K562 (cell line): ENCODE data around the gene SFSWAP. TPM values are rescaled to one million over a fixed set of nuclear protein-coding genes. Genes with fewer than 3 reads are reported as not detected.
A peak's percentile ranks its signal among the peaks of the same experiment; 100 is the strongest.
"Not testable (repeated sequence)": the region's sequence is repeated elsewhere in the genome, so short reads cannot be mapped to it uniquely, and the experiment has no call there.

Experiments
- ATAC-seq: fragments of 200-7000 bp; cut with Tn5 transposase; 3 replicates; pipeline ENCODE4 v1.9.1; 2020; ENCODE audit warnings: moderate library complexity
- BruUV-seq: library from RNA; stranded (reverse); fragments of 400-500 nt; replicated peaks from 2 replicates; lab custom pipeline; 2021; lab: Mats Ljungman, UMichigan
- CTCF ChIA-PET: fragments of 300-600 bp; formaldehyde crosslinking; extraction: SDS; loops from one replicate; lab custom pipeline; 2021; ENCODE audit warnings: low intra/inter-chr PET ratio; lab: Yijun Ruan, JAX
- POLR2A ChIA-PET: fragments of 300-600, 350-650 bp; sonication (Branson Sonifier 250); formaldehyde crosslinking; extraction: SDS; loops from one replicate; lab custom pipeline; 2021; ENCODE audit warnings: antibody characterized with exemption, inconsistent platforms; lab: Yijun Ruan, JAX
- DNase-seq, 4 experiments: peaks; one replicate each; pipeline versions ENCODE4 v3.0.0 to v3.0.0-alpha.2; 2011 to 2018; ENCODE audit warnings: low spot score in 3 of 4, mixed read lengths in 3 of 4; ENCODE audit errors: extremely low read depth in 1 of 4
- FAIRE-seq: peaks from 2 replicates; lab custom pipeline; 2011; peaks lifted over from hg19 to GRCh38; lab: Jason Lieb, UNC
- H2AFZ ChIP-seq: 2 replicates; pipeline ENCODE4 v1.6.0; 2011; ENCODE audit warnings: low read depth, low read length, control low read depth, inconsistent platforms
- H3K27ac ChIP-seq: fragments of 200-600 bp; 3 replicates; pipeline ENCODE4 v1.8.0; 2011; ENCODE audit warnings: low read depth, mild to moderate bottlenecking, control low read depth, inconsistent platforms, low read length, moderate library complexity, mixed read lengths; ENCODE audit errors: extremely low read depth
- H3K27me3 ChIP-seq, 2 experiments: fragments of 300-600 bp in 1 of 2; 2 replicates in 1 of 2; 3 replicates in 1 of 2; pipeline versions ENCODE4 v1.6.0 to v1.8.0; 2011; ENCODE audit warnings: inconsistent platforms in 2 of 2, low read length in 2 of 2, mild to moderate bottlenecking in 1 of 2, mixed read lengths in 1 of 2, moderate library complexity in 1 of 2; ENCODE audit not compliant: control insufficient read depth in 2 of 2, insufficient read depth in 2 of 2
- H3K36me3 ChIP-seq: fragments of 300-600 bp; 3 replicates; pipeline ENCODE4 v1.8.0; 2011; ENCODE audit warnings: mild to moderate bottlenecking, low read length, inconsistent platforms; ENCODE audit not compliant: control insufficient read depth, insufficient read depth
- H3K4me1 ChIP-seq, 2 experiments: fragments of 200-600 bp in 1 of 2; replicated peaks in 1 of 2; 2 replicates in 1 of 2; 3 replicates in 1 of 2; pipeline versions ENCODE4 v1.5.1 to v1.8.0; 2011; ENCODE audit warnings: inconsistent platforms in 2 of 2, low read length in 2 of 2, mild to moderate bottlenecking in 1 of 2, mixed read lengths in 1 of 2, moderate library complexity in 1 of 2; ENCODE audit not compliant: control insufficient read depth in 2 of 2, insufficient read depth in 2 of 2
- H3K4me2 ChIP-seq: 2 replicates; pipeline ENCODE4 v1.6.1; 2011; ENCODE audit warnings: low read length, control low read depth, inconsistent platforms, mixed read lengths; ENCODE audit not compliant: insufficient read depth
- H3K4me3 ChIP-seq: fragments of 200-600 bp; sonication (generic), shearing (Covaris generic); 2 replicates; pipeline ENCODE4 v1.5.1; 2016; ENCODE audit warnings: control low read depth, inconsistent platforms
- H3K79me2 ChIP-seq: fragments of 200-600 bp; 3 replicates; pipeline ENCODE4 v1.8.0; 2011; ENCODE audit warnings: low read length, inconsistent platforms; ENCODE audit not compliant: control insufficient read depth, insufficient read depth
- H3K9ac ChIP-seq, 2 experiments: 2 replicates each; pipeline versions ENCODE4 v1.6.0 to v1.6.1; 2011; ENCODE audit warnings: low read depth in 2 of 2, low read length in 2 of 2, control low read depth in 1 of 2, inconsistent platforms in 1 of 2, mild to moderate bottlenecking in 1 of 2, mixed read lengths in 1 of 2; ENCODE audit not compliant: insufficient read depth in 1 of 2
- H3K9me1 ChIP-seq: one replicate; pipeline ENCODE4 v1.6.0; 2011; ENCODE audit warnings: inconsistent platforms, mild to moderate bottlenecking, low read length, moderate library complexity; ENCODE audit not compliant: control insufficient read depth, insufficient read depth
- H3K9me3 ChIP-seq: replicated peaks from 2 replicates; pipeline ENCODE4 v1.5.1; 2011; ENCODE audit warnings: low read depth, low read length, inconsistent platforms; ENCODE audit not compliant: control insufficient read depth, insufficient read depth
- H4K20me1 ChIP-seq: replicated peaks from 2 replicates; pipeline ENCODE4 v1.6.1; 2011; ENCODE audit warnings: low read length, inconsistent platforms, mixed read lengths; ENCODE audit not compliant: control insufficient read depth, insufficient read depth
- MAFG ChIP-seq: fragments of 450-650 bp; conservative IDR thresholded peaks from 2 replicates; pipeline ENCODE4 v1.6.1; 2016; ENCODE audit warnings: missing genetic modification characterization, missing compliant biosample characterization
- MTA3 ChIP-seq: fragments of 450-650 bp; formaldehyde crosslinking; IDR thresholded peaks from 2 replicates; pipeline ENCODE4 v1.6.1; 2017; ENCODE audit warnings: mild to moderate bottlenecking, borderline replicate concordance
- POLR2A ChIP-seq: fragments of 450-650 bp; conservative IDR thresholded peaks from 2 replicates; pipeline ENCODE4 v1.6.1; 2016
- SP1 ChIP-seq: sonication (generic); formaldehyde crosslinking; IDR thresholded peaks from 2 replicates; pipeline ENCODE4 v1.8.1; 2022; ENCODE audit warnings: mild to moderate bottlenecking, missing genetic modification reagents
- WGBS: fragments of 100-300 bp; shearing (Covaris generic); methylation state at CpG from one replicate; pipeline ENCODE4 v1.1.6; 2016; ENCODE audit warnings: low coverage, mixed read lengths; ENCODE audit not compliant: insufficient coverage; ENCODE audit errors: missing lambda C conversion rate; 5-methylcytosine and 5-hydroxymethylcytosine counted together
- in situ Hi-C: fragments of 300-500 bp; cut with MboI; formaldehyde crosslinking; loops from 4 replicates; pipeline ENCODE4 v1.15.0; 2018; ENCODE audit warnings: inconsistent platforms, mixed read lengths
- intact Hi-C: fragments of 100-400 bp; cut with micrococcal nuclease; formaldehyde crosslinking; loops from 2 replicates; pipeline ENCODE4 v1.14.2; 2022
- polyA plus RNA-seq, 8 experiments: library from polyadenylated mRNA; depleted of rRNA in 4 of 8; stranded (reverse) in 5 of 8; unstranded in 3 of 8; fragments of >200 nt; fragmentation: Nextera tagmentation in 2 of 8; fragmentation: Illumina TruSeq in 1 of 8; extraction: Ambion mirVana in 2 of 8; extraction: Trizol in 1 of 8; gene quantifications; 2 replicates each; pipeline versions ENCODE4 v1.2.1 to v1.2.3, GENCODE V29; 2011 to 2014; ENCODE audit warnings: inconsistent platforms in 1 of 8, missing spikeins in 1 of 8
- total RNA-seq, 7 experiments: library from RNA; depleted of rRNA in 6 of 7; stranded (reverse); fragments of >200 nt in 6 of 7; fragmentation: Illumina TruSeq in 2 of 7; extraction: Trizol in 2 of 7; gene quantifications; 2 replicates each; pipeline versions ENCODE4 v1.2.1 to v1.2.3, GENCODE V29; 2011 to 2021; ENCODE audit warnings: low replicate concordance in 1 of 7
- TF ChIP-seq, protein P1 (sequence below): fragments of 450-650 bp; IDR thresholded peaks from 2 replicates; pipeline ENCODE4 v1.6.1; 2016; ENCODE audit warnings: mild to moderate bottlenecking, moderate library complexity
- TF ChIP-seq, protein P2 (sequence below): fragments of 200-800 bp; sonication (Bioruptor generic); IDR thresholded peaks from 2 replicates; pipeline ENCODE4 v1.6.1; 2017; ENCODE audit warnings: missing genetic modification characterization, missing compliant biosample characterization

Gene SFSWAP
- total and polyA plus RNA-seq, 9 of the 15 experiments (the other 6 are each of a cell fraction or from before 2014, with no cell fraction given) = 2.4 to 60.4 (median 32.6) TPM

DNA sequence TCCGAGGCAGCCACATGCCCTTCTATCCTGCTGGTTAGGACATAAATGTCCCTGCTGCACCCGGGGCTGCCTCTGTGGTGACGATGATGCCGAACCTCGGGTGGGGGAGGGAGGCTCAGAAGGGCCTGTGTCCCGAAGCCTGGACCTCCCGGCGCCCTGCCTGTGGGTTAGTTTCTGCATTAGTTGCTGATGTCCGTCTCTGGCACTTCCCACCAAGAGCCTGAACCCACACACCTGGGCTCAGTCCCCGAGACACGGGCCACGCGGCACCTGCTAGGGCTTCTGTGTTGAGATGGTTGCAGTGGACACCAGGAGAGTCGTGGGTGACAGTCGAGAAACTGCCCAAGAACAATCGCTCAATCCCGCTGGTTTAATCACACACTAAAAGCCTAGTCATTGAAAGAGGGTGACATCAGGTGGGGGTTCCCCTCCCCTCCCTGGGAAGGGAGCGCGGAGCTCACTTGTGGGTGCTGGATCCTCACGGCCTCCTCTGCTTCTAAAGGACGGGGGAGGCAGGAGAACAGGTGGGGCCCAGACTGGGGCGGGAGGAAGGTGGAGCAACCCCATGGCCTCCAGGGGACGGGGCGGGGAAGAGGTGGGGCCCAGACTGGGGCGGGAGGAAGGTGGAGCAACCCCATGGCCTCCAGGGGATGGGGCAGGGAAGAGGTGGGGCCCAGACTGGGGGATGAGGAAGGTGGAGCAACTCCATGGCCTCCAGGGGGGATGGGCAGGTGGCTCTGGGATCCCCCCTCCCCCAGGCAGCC, 29.0 kb upstream of the SFSWAP start:
- FAIRE-seq = peak; percentile 95
- Histone ChIP-seq H3K4me2 (peak overlapping the region; percentile 71), H3K4me3 (0 out of 2 replicates have a peak overlapping the region, but pooled peaks have one; percentile 11), H3K27ac (peak overlapping the region; percentile 53; the same call in 2 of the 3 replicates), H3K9ac (peak overlapping the region; percentile 34 to 79; a peak in 3 of 4 replicates), H3K4me1 (peaks cover 7 to 37% of the 10 kb centered on the region in 2 experiments; a peak in 4 of 5 replicates), H3K27me3 (peaks cover 6 to 35% of the 10 kb centered on the region in 2 experiments), H2AFZ (peak overlapping the region; percentile 92)
- H3K9me3 ChIP-seq, intact Hi-C loops, H3K79me2 ChIP-seq, in situ Hi-C loops, H3K9me1 ChIP-seq, H4K20me1 ChIP-seq, POLR2A ChIA-PET, H3K36me3 ChIP-seq, CTCF ChIA-PET, BruUV-seq: not testable (repeated sequence)
- peak; percentile 92 to 94 (median 93) for DNase-seq
- WGBS = 5% methylated on average over 17 of the region's 25 CpGs
- peak; percentile 100 for ATAC-seq
- TF ChIP-seq SP1 (CRISPR knock-in tag) = peak; percentile 45; the same call in 1 of the 2 replicates
- TF ChIP-seq, protein P1, sequence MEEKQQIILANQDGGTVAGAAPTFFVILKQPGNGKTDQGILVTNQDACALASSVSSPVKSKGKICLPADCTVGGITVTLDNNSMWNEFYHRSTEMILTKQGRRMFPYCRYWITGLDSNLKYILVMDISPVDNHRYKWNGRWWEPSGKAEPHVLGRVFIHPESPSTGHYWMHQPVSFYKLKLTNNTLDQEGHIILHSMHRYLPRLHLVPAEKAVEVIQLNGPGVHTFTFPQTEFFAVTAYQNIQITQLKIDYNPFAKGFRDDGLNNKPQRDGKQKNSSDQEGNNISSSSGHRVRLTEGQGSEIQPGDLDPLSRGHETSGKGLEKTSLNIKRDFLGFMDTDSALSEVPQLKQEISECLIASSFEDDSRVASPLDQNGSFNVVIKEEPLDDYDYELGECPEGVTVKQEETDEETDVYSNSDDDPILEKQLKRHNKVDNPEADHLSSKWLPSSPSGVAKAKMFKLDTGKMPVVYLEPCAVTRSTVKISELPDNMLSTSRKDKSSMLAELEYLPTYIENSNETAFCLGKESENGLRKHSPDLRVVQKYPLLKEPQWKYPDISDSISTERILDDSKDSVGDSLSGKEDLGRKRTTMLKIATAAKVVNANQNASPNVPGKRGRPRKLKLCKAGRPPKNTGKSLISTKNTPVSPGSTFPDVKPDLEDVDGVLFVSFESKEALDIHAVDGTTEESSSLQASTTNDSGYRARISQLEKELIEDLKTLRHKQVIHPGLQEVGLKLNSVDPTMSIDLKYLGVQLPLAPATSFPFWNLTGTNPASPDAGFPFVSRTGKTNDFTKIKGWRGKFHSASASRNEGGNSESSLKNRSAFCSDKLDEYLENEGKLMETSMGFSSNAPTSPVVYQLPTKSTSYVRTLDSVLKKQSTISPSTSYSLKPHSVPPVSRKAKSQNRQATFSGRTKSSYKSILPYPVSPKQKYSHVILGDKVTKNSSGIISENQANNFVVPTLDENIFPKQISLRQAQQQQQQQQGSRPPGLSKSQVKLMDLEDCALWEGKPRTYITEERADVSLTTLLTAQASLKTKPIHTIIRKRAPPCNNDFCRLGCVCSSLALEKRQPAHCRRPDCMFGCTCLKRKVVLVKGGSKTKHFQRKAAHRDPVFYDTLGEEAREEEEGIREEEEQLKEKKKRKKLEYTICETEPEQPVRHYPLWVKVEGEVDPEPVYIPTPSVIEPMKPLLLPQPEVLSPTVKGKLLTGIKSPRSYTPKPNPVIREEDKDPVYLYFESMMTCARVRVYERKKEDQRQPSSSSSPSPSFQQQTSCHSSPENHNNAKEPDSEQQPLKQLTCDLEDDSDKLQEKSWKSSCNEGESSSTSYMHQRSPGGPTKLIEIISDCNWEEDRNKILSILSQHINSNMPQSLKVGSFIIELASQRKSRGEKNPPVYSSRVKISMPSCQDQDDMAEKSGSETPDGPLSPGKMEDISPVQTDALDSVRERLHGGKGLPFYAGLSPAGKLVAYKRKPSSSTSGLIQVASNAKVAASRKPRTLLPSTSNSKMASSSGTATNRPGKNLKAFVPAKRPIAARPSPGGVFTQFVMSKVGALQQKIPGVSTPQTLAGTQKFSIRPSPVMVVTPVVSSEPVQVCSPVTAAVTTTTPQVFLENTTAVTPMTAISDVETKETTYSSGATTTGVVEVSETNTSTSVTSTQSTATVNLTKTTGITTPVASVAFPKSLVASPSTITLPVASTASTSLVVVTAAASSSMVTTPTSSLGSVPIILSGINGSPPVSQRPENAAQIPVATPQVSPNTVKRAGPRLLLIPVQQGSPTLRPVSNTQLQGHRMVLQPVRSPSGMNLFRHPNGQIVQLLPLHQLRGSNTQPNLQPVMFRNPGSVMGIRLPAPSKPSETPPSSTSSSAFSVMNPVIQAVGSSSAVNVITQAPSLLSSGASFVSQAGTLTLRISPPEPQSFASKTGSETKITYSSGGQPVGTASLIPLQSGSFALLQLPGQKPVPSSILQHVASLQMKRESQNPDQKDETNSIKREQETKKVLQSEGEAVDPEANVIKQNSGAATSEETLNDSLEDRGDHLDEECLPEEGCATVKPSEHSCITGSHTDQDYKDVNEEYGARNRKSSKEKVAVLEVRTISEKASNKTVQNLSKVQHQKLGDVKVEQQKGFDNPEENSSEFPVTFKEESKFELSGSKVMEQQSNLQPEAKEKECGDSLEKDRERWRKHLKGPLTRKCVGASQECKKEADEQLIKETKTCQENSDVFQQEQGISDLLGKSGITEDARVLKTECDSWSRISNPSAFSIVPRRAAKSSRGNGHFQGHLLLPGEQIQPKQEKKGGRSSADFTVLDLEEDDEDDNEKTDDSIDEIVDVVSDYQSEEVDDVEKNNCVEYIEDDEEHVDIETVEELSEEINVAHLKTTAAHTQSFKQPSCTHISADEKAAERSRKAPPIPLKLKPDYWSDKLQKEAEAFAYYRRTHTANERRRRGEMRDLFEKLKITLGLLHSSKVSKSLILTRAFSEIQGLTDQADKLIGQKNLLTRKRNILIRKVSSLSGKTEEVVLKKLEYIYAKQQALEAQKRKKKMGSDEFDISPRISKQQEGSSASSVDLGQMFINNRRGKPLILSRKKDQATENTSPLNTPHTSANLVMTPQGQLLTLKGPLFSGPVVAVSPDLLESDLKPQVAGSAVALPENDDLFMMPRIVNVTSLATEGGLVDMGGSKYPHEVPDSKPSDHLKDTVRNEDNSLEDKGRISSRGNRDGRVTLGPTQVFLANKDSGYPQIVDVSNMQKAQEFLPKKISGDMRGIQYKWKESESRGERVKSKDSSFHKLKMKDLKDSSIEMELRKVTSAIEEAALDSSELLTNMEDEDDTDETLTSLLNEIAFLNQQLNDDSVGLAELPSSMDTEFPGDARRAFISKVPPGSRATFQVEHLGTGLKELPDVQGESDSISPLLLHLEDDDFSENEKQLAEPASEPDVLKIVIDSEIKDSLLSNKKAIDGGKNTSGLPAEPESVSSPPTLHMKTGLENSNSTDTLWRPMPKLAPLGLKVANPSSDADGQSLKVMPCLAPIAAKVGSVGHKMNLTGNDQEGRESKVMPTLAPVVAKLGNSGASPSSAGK = peak; percentile 33; the same call in 1 of the 2 replicates
- peak; percentile 26; the same call in 1 of the 2 replicates for TF ChIP-seq MTA3
- peak; percentile 35 for TF ChIP-seq MAFG (tag)
- peak; percentile 28; the same call in 1 of the 2 replicates for TF ChIP-seq POLR2A
- TF ChIP-seq, protein P2, sequence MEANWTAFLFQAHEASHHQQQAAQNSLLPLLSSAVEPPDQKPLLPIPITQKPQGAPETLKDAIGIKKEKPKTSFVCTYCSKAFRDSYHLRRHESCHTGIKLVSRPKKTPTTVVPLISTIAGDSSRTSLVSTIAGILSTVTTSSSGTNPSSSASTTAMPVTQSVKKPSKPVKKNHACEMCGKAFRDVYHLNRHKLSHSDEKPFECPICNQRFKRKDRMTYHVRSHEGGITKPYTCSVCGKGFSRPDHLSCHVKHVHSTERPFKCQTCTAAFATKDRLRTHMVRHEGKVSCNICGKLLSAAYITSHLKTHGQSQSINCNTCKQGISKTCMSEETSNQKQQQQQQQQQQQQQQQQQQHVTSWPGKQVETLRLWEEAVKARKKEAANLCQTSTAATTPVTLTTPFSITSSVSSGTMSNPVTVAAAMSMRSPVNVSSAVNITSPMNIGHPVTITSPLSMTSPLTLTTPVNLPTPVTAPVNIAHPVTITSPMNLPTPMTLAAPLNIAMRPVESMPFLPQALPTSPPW = peak; percentile 75
